Mesendoderm (in vitro differentiated cells): ENCODE measurements around the gene CLEC18C.
A peak's percentile ranks its signal among the peaks of the same experiment; 100 is the strongest.
"Not testable (repeated sequence)": the region's sequence is repeated elsewhere in the genome, so short reads cannot be mapped to it uniquely, and the experiment has no call there.

Source experiments
- DNase-seq: peaks from one replicate; pipeline ENCODE4 v3.0.0; 2013
- H2AK5ac ChIP-seq: 2 replicates; pipeline ENCODE4 v1.6.1; 2013; ENCODE audit warnings: low read length, inconsistent platforms
- H2BK120ac ChIP-seq: 2 replicates; pipeline ENCODE4 v1.6.1; 2013; ENCODE audit warnings: low read depth, mild to moderate bottlenecking, low read length, moderate library complexity, mixed read lengths
- H2BK15ac ChIP-seq: replicated peaks from 2 replicates; pipeline ENCODE4 v1.6.1; 2013; ENCODE audit warnings: low read depth, mild to moderate bottlenecking, moderate library complexity
- H2BK5ac ChIP-seq: 2 replicates; pipeline ENCODE4 v1.6.1; 2013; ENCODE audit warnings: low read length, inconsistent platforms
- H3K18ac ChIP-seq: 2 replicates; pipeline ENCODE4 v1.6.1; 2013; ENCODE audit warnings: mild to moderate bottlenecking, low read length, mixed read lengths
- H3K23ac ChIP-seq: one replicate; pipeline ENCODE4 v1.6.1; 2013; ENCODE audit warnings: low read length
- H3K27ac ChIP-seq: 2 replicates; pipeline ENCODE4 v1.5.1; 2013; ENCODE audit warnings: low read depth, mild to moderate bottlenecking, inconsistent platforms, low read length, moderate library complexity
- H3K27me3 ChIP-seq: 2 replicates; pipeline ENCODE4 v1.6.1; 2013; ENCODE audit warnings: low read length, control low read depth, mild to moderate bottlenecking, inconsistent platforms; ENCODE audit not compliant: insufficient read depth, poor library complexity
- H3K36me3 ChIP-seq: 2 replicates; pipeline ENCODE4 v1.6.1; 2013; ENCODE audit warnings: low read length, inconsistent platforms; ENCODE audit not compliant: control insufficient read depth, insufficient read depth
- H3K4ac ChIP-seq: one replicate; pipeline ENCODE4 v1.6.1; 2013; ENCODE audit warnings: low read depth, mild to moderate bottlenecking, low read length, moderate library complexity
- H3K4me1 ChIP-seq: 2 replicates; pipeline ENCODE4 v1.6.1; 2013; ENCODE audit warnings: low read depth, low read length, inconsistent platforms; ENCODE audit not compliant: control insufficient read depth
- H3K4me2 ChIP-seq: 2 replicates; pipeline ENCODE4 v1.6.1; 2013; ENCODE audit warnings: low read length
- H3K4me3 ChIP-seq: 2 replicates; pipeline ENCODE4 v1.5.1; 2013; ENCODE audit warnings: mild to moderate bottlenecking, low read length
- H3K56ac ChIP-seq: one replicate; pipeline ENCODE4 v1.6.1; 2013; ENCODE audit warnings: low read length
- H3K79me1 ChIP-seq: 2 replicates; pipeline ENCODE4 v1.6.1; 2013; ENCODE audit warnings: low read length, inconsistent platforms
- H3K79me2 ChIP-seq: 2 replicates; pipeline ENCODE4 v1.6.1; 2013; ENCODE audit warnings: mild to moderate bottlenecking, low read length; ENCODE audit not compliant: control insufficient read depth, insufficient read depth
- H3K9ac ChIP-seq: 2 replicates; pipeline ENCODE4 v1.6.1; 2013; ENCODE audit warnings: low read length, inconsistent platforms
- H4K5ac ChIP-seq: one replicate; pipeline ENCODE4 v1.6.1; 2013; ENCODE audit warnings: low read length
- H4K8ac ChIP-seq: one replicate; pipeline ENCODE4 v1.6.1; 2013; ENCODE audit warnings: low read depth, mild to moderate bottlenecking, control low read depth, low read length, moderate library complexity
- WGBS: extraction: QIAGEN DNeasy Blood & Tissue Kit; methylation state at CpG from one replicate; pipeline ENCODE4 v1.1.7; 2013; ENCODE audit warnings: low lambda C conversion rate, missing lambda C conversion rate; ENCODE audit not compliant: insufficient coverage; ENCODE audit errors: extremely low coverage; 5-methylcytosine and 5-hydroxymethylcytosine counted together

Gene CLEC18C

GRCh38 chr16:70151391-70151790 is 22.2 kb upstream of the CLEC18C start:
- H2BK120ac ChIP-seq, result no peak overlapping the region
- H3K9ac ChIP-seq, result no peak overlapping the region
- no peaks in the 10 kb centered on the region for H3K79me1 ChIP-seq
- WGBS, result no CpG with 5 or more reads among the region's 2 CpGs
- H4K5ac ChIP-seq, result no peak overlapping the region
- H3K4me2 ChIP-seq, result no peak overlapping the region
- no peak overlapping the region for H2BK5ac ChIP-seq
- H3K23ac ChIP-seq, result no peak overlapping the region
- no peak overlapping the region for H2AK5ac ChIP-seq
- peaks cover 4% of the 10 kb centered on the region for H3K36me3 ChIP-seq
- H3K4me3 ChIP-seq, result no peak overlapping the region
- H3K4me1 ChIP-seq, result no peaks in the 10 kb centered on the region
- no peak for DNase-seq
- H4K8ac ChIP-seq, result no peak overlapping the region
- no peak overlapping the region for H3K27ac ChIP-seq
- no peak overlapping the region for H3K4ac ChIP-seq
- H3K18ac ChIP-seq, result no peak overlapping the region
- no peak overlapping the region for H2BK15ac ChIP-seq
- no peaks in the 10 kb centered on the region for H3K27me3 ChIP-seq
- H3K79me2 ChIP-seq, result no peaks in the 10 kb centered on the region
- no peak overlapping the region for H3K56ac ChIP-seq

- H3K23ac ChIP-seq, result no peak overlapping the region
- no CpG with 5 or more reads among the region's 17 CpGs for WGBS
- H3K79me1 ChIP-seq, result no peaks in the 10 kb centered on the region
- H3K4ac ChIP-seq, result no peak overlapping the region
- H3K36me3 ChIP-seq, result peaks cover 8% of the 10 kb centered on the region
- no peak overlapping the region for H4K8ac ChIP-seq
- H3K4me1 ChIP-seq, result no peaks in the 10 kb centered on the region
- no peak overlapping the region for H4K5ac ChIP-seq
- H3K56ac ChIP-seq, result no peak overlapping the region
- H2AK5ac ChIP-seq, result no peak overlapping the region
- no peak overlapping the region for H2BK15ac ChIP-seq
- no peak overlapping the region for H3K27ac ChIP-seq
- H2BK5ac ChIP-seq, result no peak overlapping the region
- H3K27me3 ChIP-seq, result no peaks in the 10 kb centered on the region
- no peak for DNase-seq
- H3K4me2 ChIP-seq, result no peak overlapping the region
- H3K18ac ChIP-seq, result no peak overlapping the region
- no peak overlapping the region for H3K4me3 ChIP-seq
- H3K9ac ChIP-seq, result no peak overlapping the region
- no peak overlapping the region for H2BK120ac ChIP-seq
- H3K79me2 ChIP-seq, result no peaks in the 10 kb centered on the region
Observed at GRCh38 chr16:70151941-70152509, 21.6 kb upstream of the CLEC18C start.

- Histone ChIP-seq H3K56ac (no peak overlapping the region), H3K4me3 (no peak overlapping the region), H3K36me3 (peaks cover 9% of the 10 kb centered on the region), H3K27me3 (no peaks in the 10 kb centered on the region), H3K4me2 (no peak overlapping the region), H3K23ac (no peak overlapping the region), H3K79me2 (no peaks in the 10 kb centered on the region), H3K79me1 (no peaks in the 10 kb centered on the region), H3K27ac (no peak overlapping the region), H2AK5ac (no peak overlapping the region), H2BK120ac (no peak overlapping the region), H3K4me1 (no peaks in the 10 kb centered on the region), H2BK15ac (no peak overlapping the region), H3K9ac (no peak overlapping the region), H2BK5ac (no peak overlapping the region), H3K18ac (no peak overlapping the region), H4K8ac (no peak overlapping the region), H4K5ac (no peak overlapping the region), H3K4ac (no peak overlapping the region)
- WGBS, result no CpG with 5 or more reads among the region's 13 CpGs
- no peak for DNase-seq
Observed at GRCh38 chr16:70152578-70153302, 20.8 kb upstream of the CLEC18C start.

GRCh38 chr16:70154736-70155135 is 18.9 kb upstream of the CLEC18C start:
- H3K79me1 ChIP-seq, H2BK5ac ChIP-seq, H3K9ac ChIP-seq, H3K4me1 ChIP-seq, H4K5ac ChIP-seq, H3K4me3 ChIP-seq, H3K18ac ChIP-seq, H3K4ac ChIP-seq, H2BK15ac ChIP-seq, H3K27ac ChIP-seq, H3K79me2 ChIP-seq, DNase-seq, H3K27me3 ChIP-seq, H3K23ac ChIP-seq, H3K4me2 ChIP-seq, H3K36me3 ChIP-seq, H4K8ac ChIP-seq, H2BK120ac ChIP-seq, H3K56ac ChIP-seq, H2AK5ac ChIP-seq: not testable (repeated sequence)
- WGBS, result no CpG with 5 or more reads among the region's 10 CpGs

GRCh38 chr16:70156207-70156978 is 17.2 kb upstream of the CLEC18C start:
- Histone ChIP-seq H3K27me3 (no peaks in the 10 kb centered on the region), H3K4me3 (no peak overlapping the region), H4K8ac (no peak overlapping the region), H2BK5ac (peak overlapping the region; percentile 37), H3K79me2 (no peaks in the 10 kb centered on the region), H3K79me1 (no peaks in the 10 kb centered on the region), H2BK15ac (no peak overlapping the region), H3K4me2 (no peak overlapping the region), H3K4ac (no peak overlapping the region), H3K56ac (no peak overlapping the region), H3K9ac (no peak overlapping the region), H2AK5ac (no peak overlapping the region), H3K4me1 (no peaks in the 10 kb centered on the region), H4K5ac (no peak overlapping the region), H3K36me3 (peaks cover 15% of the 10 kb centered on the region), H3K23ac (no peak overlapping the region), H3K18ac (no peak overlapping the region), H3K27ac (no peak overlapping the region), H2BK120ac (no peak overlapping the region)
- DNase-seq, result no peak
- no CpG with 5 or more reads among the region's 29 CpGs for WGBS
